Stimulated activated CD4-positive, alpha-beta T cell treated with anti-CD3 and anti-CD28 coated beads, Interleukin-2, amount 100 ng/mL, for 24 hours (primary cell): ENCODE data around the gene ZNF664.
A peak's percentile ranks its signal among the peaks of the same experiment; 100 is the strongest.

Source experiments
- DNase-seq, 2 donors: peaks; one replicate each; pipeline ENCODE4 v3.0.0-alpha.2; 2020

Gene ZNF664

DNA sequence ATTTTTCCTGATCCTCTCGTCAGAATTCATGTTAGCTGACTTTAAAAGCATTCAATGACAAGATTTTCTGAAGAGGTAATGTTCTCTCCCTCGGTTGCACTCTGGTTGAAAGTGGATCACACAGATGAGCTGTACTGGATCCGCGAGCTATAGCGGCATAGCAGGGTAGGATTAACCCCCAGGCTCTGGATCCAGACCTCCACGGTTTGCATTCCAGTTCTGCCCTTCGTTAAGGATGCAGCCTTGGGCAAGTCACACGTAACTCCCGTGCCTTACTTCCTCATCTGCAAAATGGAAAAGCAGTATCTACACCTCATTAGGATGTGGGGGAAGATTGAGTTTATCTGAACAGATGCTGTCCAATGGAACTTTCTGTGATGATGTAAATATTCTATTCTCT lies 14.1 kb upstream of the ZNF664 start:
- DNase-seq: no peak

DNA sequence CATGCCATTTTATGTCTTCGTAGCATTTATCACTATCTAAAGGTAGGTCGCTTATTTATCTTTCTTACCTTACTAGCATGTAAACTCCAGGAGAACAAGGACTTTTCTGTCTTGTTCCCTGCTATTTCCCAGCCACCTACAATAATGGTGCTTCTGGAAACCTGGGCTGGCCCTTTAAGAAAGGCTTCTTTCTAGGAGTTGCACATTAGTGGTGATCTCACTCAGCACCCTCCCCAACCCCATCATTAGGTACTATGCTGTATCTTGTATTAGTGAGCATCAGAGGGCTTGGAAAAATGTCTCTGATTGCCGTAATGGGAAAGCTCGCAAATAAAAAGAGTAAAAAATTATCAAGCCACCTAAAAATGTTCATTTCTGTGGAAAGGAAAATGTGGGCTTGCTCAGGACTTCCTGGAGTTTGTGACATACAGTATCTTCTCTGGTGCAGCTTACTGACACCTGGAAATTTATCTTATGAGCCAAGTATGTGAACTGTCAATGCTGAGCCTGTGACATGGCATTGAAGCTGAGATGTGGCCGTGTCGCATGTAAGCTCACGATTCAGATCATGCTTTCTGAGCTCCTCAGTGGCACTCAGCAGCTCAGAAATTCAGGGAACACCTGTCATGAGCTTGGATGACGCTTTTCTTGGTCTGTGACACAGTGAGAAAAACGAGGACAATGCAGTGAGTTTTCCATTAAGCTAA lies 12.8 kb upstream of the ZNF664 start:
- no peak for DNase-seq

DNA sequence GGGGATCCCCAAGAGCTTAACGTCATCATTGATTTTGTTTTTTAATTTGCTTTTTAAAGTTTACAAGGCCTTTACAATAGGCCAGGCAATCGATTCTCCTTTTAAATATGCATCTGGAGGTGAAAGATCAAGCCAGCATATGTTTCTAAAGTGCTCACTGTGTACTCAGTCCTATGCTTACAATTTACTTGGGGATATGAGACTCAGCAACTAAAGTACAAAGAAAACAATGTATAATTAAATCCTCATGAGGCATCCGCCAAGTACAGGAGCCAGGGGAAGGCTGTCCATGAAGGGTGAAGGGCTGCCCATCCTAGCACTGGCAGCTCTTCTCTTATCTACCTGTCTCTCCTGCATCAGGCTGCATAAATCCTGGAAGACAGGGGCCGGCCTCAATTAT lies 12.2 kb upstream of the ZNF664 start:
- no peak for DNase-seq

DNA sequence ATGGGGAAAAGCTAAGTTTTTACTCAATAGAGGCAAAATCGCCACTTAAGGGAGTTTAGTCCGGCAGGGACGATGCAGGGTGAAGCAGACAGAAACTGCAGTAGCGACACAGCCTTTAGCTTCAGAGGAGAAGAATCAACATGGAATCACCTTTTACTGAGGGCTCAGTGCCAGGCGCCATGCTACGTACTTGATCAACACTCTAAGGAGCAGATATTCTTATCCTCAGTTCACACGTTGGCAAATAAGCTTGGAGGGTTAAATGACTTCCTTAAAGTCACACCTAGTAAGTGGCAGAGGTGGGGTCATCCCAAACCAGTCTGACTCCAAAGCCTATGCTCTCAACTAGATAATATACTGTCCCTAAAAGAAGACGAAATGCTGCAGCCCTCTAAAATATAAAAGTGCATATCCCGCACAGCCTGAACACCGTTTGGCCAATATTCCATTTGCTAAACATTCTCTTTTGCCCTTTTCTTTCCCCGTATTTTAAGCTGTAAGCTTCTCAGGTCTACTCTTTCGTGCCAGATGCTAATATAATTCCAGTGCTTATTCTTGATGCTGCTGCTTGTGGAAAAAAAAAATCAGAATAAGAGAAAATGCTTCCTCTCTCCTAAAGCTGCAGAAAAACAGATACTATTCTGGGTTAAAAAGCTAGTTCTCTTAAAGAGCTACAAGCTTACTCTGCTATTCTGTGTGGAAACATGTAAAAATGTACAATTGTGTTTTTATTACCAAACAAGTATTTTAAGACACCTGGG lies 11.2 kb upstream of the ZNF664 start:
- no peak for DNase-seq

DNA sequence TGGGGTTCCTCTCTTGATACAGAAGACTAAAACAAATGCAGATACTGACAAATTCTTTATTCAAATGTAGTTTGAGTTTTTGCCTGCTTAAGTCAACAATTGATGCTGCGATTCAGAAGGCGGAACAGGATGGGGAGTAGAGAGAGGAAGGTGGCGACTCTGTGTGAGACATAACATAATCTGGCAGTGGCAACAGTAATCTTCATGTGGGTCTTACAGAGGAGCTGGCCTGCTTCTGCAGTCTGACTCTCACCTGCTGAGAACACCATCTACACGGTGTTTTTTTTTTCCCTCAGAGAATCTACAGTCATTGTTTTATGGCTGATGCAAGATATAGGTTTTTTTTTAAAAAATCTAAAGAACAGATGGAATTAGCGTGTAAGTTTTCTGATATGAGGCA lies 10.5 kb upstream of the ZNF664 start:
- no peak for DNase-seq

DNA sequence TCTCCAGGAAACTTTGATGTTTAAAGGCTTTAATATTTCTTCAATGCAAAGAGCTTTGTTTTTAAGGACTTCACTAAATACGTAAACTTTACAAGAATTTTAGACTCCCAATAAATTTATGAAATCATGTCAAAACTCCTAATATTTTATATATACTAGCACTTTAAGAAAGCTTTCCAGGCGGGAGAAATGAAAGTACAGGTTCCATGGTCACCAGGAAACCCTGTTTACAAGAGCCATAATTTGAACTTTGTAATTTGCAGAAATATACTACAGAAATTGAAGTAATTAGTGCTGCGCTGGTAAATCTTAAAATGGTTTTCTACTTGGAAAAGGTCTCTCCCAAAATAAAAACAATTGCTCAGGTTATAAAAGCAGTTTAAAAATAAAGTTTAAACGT lies 9.2 kb upstream of the ZNF664 start:
- no peak for DNase-seq

DNA sequence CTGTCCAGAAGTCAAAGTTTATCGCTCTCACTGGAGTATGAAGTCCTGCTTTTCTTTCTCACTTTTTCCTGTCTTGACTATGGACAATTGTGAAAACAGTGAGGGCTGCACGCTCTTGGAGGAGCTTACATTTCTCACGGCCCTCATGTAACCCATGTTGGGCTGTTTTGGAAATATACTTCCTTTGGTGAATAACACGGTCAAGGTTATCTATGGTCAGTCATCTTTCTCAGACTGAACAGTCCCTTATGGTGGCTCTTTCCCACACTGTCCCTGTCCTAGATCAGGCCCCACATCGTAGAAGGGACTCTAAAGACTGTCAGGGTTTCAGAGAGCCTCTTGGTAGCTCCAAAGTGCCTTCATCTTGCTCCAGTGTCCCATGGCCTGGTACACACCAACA lies 7.6 kb upstream of the ZNF664 start:
- DNase-seq: no peak

DNA sequence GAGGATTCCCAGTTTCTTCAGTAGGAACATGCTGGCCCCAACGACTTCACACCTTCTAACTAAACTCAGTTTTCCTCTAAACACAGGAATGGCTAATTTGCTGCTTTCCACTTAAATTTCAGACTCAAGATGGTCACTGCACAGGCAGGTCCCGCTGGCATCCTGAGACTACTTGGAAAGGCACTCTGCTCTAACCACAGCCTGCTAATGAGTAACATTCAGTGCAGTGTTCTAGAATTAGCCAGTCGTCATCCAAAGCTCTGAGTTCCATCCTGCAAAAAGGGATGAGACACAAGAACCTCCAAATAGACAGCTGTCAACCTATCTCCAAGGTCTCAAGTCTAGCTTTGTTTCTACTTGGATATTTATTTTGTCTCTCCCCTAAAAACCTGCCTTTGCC lies 6.4 kb upstream of the ZNF664 start:
- no peak for DNase-seq

DNA sequence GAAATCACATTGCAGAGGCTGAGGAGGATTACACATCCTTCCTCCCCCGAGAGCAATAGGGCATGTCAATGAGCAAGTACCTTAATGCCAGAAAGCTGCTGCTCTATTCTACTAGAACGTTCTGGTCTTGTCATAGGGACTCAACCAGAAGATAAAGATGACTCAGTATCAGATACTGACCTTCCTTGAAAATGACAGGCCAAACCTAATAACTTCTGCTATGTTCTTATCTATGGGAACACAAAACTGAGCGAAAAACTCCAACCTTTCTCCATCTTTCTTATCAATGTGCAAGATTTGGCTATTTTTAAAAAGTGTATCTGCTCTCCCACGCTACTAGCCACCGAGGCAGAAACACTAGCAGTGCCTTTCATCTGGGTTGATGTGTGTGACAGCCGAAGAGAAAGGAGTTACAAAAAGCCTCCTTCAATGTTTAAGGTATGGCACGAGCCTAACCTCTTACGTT lies 5.9 kb upstream of the ZNF664 start:
- DNase-seq: no peak

DNA sequence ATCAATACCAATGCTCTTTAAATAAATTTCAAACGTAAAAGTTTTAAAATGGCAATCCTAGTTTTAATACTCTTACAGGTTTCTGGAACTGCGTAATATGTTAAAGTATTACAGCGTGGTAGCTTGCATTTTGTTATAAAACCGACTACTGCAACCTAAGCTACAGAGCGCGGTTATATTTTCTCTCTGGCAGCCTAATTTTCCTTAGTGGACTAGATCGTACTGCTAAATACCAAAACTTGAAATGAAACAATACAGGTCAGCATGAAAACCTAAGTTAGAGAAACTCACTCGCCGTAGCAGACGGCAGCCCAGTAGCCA lies 1.6 kb upstream of the ZNF664 start:
- DNase-seq: no peak

DNA sequence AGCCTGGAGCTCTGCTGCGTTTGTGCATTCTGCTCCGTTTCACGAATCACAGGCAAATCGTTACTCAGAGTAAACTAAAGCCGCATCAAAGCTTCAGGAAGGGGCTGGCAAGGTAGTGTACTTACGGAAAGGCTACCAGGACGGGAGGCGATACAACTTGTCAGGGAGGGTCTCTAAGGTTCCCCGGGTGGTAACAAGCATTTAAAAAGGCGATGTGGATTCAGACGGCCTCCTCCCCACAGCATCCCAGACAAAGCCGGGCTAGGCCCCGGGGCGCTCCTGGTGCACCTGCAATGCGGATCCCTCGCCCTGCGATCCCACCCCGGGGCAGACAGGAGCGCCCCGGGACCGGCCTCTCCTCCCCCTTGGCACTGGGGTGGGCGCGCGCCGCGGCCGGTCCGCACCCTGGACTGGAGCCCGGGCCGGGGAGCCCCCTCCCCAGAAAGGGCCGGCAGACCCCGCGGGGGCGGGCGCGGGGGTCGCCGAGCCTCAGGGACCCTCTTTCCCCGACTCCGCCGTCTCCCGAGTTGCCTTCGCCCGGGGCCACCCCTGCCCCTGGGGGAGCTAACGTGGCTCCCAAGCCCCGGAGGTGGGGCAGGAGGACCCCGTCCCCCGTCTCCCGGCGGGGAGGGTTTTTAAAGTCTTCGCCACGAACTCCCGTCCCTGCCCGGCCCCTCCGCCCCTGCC lies 1.1 kb upstream of the ZNF664 start:
- DNase-seq: peak; percentile 28 to 41

DNA sequence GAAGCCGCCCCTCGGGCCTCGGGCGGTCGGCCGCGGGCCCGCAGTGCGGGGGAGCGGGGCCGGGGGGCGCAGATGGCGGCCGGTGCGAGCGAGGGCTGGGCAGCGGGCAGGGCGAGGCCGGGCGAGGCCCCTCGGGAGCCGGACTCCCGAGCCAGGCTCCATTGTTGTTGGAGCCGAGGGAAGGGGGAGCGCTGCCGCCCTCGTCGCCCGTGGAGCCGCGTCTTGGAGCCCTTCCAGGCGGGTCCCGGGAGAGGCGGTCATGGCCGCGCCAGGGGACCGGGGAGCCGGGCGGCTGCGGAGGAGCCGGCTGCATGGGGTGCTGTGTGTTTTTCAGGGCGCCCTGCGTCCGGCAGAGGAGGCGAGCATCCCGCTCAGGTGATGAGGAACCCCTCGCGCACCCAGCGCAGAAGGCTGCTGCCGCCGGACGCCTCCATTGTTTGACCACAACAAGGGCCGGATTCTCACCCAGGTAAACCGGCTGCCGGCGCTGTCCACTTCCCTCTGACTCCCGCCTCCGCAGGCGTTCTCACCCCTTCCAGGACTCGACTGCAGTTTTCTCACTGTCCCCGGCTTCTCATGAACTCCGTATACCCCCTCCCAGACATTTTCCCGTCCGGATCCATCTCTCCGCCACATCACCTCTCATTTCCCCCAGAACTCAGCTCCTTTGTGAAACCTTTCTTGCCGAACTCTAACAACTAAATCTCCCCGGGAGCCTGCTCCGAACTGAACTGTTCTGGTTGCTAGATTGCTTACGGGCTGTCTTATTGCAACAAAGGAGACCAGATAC lies 732 bp downstream of the ZNF664 start:
- DNase-seq: peak; percentile 28 to 43

DNA sequence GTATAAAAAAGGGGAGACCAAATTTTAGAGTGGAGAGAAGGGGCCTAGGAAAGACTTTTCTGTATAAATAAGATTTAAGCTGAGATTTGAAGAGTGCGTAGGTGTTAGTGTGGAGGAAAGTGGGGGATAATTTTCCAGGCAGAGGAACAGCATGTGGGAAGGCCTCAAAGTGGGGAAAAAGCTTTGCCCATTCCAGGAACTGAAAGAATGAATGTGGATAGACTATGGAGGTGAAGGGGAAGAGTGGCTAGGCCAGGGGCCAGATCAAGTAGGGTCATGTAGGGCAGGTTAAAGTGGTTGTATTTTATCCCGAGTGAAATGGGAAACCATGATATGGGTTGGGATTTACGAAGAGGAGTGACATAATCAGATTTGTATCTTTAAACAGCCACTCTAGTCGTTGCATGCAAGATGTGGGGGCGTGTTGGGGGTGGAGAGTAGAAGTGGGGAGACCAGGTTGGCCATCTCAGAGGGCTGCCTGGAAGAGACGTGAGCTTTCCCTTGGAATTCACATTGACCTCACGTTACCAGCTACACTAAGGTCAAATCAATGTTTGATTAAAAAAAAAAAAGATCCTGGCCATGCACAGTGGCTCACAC lies 3.3 kb downstream of the ZNF664 start:
- DNase-seq: no peak

DNA sequence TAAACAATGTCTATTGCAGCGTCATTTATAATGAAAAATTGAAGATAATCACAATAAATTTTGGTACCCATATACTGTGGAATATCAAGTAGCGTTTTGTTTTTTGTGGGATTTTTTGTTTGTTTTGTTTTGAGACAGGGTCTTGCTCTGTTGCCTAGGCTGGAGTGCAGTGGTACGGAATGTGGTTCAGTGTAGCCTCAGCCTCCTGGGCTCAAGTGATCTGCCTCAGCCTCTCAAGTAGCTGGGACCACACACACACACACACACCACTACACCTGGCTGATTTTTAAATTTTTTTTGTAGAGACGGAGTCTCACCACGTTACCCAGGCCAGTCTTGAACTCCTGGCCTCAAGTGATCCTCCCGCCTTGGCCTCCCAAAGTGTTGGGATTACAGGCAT lies 6.6 kb downstream of the ZNF664 start:
- DNase-seq: no peak

DNA sequence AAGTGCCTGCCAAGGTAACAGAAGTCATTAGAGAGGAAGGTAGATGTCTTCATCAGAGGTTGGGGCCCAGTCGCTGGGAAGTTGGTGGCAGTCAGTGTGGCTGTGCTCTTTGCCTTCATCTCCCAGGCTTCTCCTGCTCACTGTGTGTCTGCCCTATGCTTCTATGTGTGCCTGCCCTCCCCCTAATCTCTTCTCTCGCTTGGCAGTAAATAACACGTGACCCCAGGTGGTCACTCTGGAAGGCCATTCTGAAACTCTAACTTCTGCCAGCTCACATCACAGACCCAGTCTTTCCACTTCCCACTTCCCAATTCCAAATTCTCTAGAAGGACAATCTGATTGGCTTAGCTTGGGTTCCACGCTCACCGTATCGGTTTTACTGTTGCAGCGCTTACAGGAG lies 9.3 kb downstream of the ZNF664 start:
- no peak for DNase-seq

DNA sequence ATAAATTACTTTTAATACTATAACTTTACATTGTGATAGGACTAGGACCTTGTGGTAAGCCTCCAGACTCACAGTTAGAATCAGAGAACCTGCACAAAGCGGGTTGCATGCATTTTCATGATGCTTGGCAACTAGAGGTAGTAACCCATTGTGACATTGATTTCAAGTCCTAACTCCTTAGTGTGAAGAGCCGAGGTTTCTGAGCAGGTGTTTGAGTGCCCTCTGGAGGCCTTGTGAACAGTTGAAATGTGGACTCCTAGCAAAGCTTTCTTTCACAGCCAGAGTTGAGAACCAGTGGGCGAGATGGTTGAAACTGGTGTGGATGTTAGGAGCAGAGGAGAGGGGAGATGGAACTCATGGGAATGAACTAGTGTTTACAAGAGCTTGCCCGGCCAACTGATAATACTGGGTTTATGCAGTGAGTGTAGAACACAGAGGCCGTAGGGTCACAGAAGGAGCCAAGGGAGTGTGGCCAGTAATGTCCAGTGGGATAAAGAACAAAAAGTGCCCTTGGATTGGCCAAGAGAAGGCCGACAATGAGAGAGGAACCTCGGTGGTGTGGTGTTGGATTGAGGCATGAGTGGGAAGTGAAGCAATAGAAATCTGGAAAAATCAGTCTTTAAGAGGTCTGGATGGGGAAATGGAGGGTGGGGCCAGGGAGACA lies 10.9 kb downstream of the ZNF664 start:
- DNase-seq: peak; percentile 18 to 35

DNA sequence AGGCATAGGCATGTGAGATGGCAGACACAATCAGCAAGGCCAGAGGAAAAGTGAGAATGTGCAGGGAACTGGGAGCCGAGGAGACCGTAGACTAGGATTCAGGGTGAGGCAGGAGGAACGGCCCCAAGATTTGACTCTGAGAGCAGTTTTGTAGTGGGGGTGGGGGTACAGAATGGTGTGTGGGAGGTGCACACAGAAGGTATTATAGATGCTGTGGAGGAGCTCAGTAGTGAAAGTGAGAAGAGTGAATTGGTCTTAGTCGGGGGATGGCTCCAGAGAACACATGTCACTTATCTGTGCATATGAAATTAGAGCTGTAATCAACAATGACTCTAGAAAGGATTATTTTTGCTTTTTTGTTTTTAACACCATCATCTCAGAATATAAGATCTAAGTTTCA lies 11.9 kb downstream of the ZNF664 start:
- DNase-seq: no peak

DNA sequence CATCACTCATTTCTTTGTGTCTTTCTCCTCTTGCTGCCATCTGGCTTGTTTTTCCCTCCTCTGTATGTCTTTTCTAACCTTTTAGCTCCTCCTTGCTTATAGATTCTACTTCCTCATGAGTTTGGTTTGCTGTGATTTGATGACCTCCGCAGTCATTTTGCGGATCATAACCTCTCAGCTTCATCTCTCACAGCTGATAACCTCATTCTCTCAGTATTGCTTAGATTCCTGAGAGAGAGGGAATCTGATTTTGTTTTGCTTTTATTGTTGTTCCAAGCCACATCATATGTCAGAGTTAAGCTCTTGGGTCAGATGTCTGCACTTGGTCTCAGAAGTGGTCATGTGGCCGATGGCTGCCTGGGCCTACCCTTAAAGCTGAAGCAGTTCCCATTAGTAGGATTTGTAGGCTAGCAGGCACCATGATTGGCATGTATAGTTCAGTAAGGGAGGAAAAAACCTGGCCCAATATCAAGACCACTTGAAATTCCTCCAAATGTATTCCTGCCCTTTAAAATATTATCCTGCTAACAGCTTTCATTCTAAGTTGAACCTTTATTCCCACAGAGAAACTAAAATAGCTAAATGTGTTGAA lies 13.5 kb downstream of the ZNF664 start:
- DNase-seq: no peak

DNA sequence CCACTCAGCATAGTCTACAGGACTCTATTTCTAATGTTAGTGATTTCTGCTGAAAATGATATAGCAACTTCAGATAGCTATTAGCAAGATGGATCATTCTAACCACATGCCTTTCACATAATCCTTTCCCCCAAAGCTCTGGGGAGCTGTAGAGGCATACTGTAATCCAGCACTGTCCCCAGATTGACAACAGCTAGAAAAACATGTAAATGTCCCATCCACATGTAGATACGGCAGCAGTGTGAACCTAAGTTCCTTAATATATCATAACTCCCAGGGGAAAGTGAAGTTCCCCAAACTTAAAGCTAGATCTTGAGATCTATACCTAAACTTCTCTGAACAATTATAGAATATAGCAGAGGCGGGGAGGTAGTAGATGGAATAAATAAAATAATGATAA lies 14.0 kb downstream of the ZNF664 start:
- DNase-seq: no peak

DNA sequence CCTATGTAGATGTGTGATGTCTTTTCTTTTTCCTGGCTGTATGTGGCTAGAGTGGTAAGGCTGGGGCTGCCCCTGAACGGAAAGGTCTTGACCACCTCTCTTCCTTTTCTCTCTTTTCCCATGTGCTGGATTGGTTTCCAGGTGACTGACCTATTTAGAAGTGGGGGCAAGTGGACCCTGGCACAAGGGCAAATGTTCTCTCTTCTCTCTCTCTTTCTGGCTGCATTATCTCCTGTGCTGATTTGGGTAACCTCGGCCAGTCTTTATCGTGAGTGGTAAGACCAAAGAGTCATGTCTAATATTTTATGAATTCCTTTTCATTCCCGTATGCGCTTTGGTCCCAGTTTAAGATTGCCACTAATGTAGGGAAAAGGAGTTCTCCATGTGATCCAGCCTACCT lies 16.2 kb downstream of the ZNF664 start:
- DNase-seq: no peak

DNA sequence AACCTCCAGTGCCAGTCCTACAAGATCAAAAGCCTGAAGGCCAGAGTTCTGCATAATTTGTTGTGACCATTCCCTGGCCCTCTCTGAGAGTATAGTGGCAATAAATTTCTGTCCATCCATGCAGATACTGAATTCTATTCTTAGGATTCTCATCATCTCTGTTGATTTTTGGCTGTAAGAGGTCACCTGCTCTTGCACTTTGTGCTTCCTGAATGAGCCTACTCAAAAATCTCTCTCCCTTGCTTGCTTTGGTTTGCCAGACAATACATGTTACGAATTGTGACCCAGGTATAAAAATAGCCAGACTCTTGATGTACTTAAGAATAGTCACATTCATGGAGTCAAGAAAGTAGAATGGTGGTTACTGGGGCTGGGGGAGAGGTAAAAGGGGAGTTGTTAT lies 16.7 kb downstream of the ZNF664 start:
- DNase-seq: no peak

DNA sequence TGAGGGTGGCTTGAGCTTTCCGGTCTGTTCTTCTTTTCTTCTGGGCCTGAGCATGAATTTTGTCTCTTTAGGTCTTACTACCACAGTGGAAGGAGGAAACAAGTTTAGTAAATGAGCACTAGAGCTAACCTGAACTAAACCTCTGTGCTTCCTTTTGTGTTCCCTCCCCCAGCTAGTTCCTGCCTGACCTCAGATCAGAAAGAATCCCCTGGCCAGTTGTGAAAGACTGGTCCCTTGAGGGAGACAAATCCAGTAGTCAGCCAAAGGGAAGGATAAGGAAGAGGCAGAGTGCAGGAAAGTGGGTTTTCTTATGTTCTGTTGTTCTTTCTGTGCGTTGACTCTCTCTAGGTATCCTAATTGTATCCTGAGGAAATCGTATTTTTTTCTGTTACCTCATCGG lies 17.5 kb downstream of the ZNF664 start:
- DNase-seq: no peak
